Smooth muscle cell of the brain vasculature (primary cell): ENCODE measurements around the gene EXPH5.

Experiments used
- DNase-seq: peaks from one replicate; pipeline ENCODE4 v3.0.0-alpha.2; 2012; ENCODE audit warnings: low read depth, low spot score

The EXPH5 gene

GRCh38 chr11:108561535-108561991 is 32.0 kb downstream of the EXPH5 start:
- DNase-seq, result no peak

GRCh38 chr11:108559904-108560303 is 33.7 kb downstream of the EXPH5 start:
- DNase-seq, result no peak

- peak; percentile 26 for DNase-seq
Observed at GRCh38 chr11:108559340-108559739, 34.2 kb downstream of the EXPH5 start.

- DNase-seq, result no peak
Observed at GRCh38 chr11:108558222-108558621, 35.3 kb downstream of the EXPH5 start.

GRCh38 chr11:108556019-108556418 is 37.5 kb downstream of the EXPH5 start:
- no peak for DNase-seq

- DNase-seq, result no peak
Observed at GRCh38 chr11:108551651-108552462, 41.7 kb downstream of the EXPH5 start.

- DNase-seq, result no peak
Observed at GRCh38 chr11:108549319-108549885, 44.2 kb downstream of the EXPH5 start.

GRCh38 chr11:108545909-108546501 is 47.6 kb downstream of the EXPH5 start:
- DNase-seq, result no peak

GRCh38 chr11:108543316-108543964 is 50.1 kb downstream of the EXPH5 start:
- no peak for DNase-seq

GRCh38 chr11:108541531-108541930 is 52.0 kb downstream of the EXPH5 start:
- DNase-seq, result no peak

- no peak for DNase-seq
Observed at GRCh38 chr11:108538502-108538901, 55.1 kb downstream of the EXPH5 start.

GRCh38 chr11:108538022-108538424 is 55.5 kb downstream of the EXPH5 start:
- DNase-seq, result no peak

- DNase-seq, result no peak
Observed at GRCh38 chr11:108536783-108537182, 56.8 kb downstream of the EXPH5 start.

- DNase-seq, result no peak
Observed at GRCh38 chr11:108535384-108535955, 58.1 kb downstream of the EXPH5 start.

- no peak for DNase-seq
Observed at GRCh38 chr11:108534274-108534882, 59.2 kb downstream of the EXPH5 start.

- DNase-seq, result no peak
Observed at GRCh38 chr11:108530426-108530825, 63.1 kb downstream of the EXPH5 start.

GRCh38 chr11:108527382-108527781 is 66.2 kb downstream of the EXPH5 start:
- no peak for DNase-seq

- no peak for DNase-seq
Observed at GRCh38 chr11:108525161-108525560, 68.4 kb downstream of the EXPH5 start.

- no peak for DNase-seq
Observed at GRCh38 chr11:108524422-108524821, 69.1 kb downstream of the EXPH5 start.

- DNase-seq, result no peak
Observed at GRCh38 chr11:108522318-108522717, 71.2 kb downstream of the EXPH5 start.

- DNase-seq, result no peak
Observed at GRCh38 chr11:108518581-108518980, 75.0 kb downstream of the EXPH5 start.

- DNase-seq, result no peak
Observed at GRCh38 chr11:108516125-108516524, 77.4 kb downstream of the EXPH5 start.
